ENCODE results near the gene NLRX1. TPM values are rescaled to one million over a fixed set of nuclear protein-coding genes. Genes with fewer than 3 reads are reported as not detected.

NLRX1 gene, protein sequence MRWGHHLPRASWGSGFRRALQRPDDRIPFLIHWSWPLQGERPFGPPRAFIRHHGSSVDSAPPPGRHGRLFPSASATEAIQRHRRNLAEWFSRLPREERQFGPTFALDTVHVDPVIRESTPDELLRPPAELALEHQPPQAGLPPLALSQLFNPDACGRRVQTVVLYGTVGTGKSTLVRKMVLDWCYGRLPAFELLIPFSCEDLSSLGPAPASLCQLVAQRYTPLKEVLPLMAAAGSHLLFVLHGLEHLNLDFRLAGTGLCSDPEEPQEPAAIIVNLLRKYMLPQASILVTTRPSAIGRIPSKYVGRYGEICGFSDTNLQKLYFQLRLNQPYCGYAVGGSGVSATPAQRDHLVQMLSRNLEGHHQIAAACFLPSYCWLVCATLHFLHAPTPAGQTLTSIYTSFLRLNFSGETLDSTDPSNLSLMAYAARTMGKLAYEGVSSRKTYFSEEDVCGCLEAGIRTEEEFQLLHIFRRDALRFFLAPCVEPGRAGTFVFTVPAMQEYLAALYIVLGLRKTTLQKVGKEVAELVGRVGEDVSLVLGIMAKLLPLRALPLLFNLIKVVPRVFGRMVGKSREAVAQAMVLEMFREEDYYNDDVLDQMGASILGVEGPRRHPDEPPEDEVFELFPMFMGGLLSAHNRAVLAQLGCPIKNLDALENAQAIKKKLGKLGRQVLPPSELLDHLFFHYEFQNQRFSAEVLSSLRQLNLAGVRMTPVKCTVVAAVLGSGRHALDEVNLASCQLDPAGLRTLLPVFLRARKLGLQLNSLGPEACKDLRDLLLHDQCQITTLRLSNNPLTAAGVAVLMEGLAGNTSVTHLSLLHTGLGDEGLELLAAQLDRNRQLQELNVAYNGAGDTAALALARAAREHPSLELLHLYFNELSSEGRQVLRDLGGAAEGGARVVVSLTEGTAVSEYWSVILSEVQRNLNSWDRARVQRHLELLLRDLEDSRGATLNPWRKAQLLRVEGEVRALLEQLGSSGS
- 35.9 TPM for total RNA-seq

DNA sequence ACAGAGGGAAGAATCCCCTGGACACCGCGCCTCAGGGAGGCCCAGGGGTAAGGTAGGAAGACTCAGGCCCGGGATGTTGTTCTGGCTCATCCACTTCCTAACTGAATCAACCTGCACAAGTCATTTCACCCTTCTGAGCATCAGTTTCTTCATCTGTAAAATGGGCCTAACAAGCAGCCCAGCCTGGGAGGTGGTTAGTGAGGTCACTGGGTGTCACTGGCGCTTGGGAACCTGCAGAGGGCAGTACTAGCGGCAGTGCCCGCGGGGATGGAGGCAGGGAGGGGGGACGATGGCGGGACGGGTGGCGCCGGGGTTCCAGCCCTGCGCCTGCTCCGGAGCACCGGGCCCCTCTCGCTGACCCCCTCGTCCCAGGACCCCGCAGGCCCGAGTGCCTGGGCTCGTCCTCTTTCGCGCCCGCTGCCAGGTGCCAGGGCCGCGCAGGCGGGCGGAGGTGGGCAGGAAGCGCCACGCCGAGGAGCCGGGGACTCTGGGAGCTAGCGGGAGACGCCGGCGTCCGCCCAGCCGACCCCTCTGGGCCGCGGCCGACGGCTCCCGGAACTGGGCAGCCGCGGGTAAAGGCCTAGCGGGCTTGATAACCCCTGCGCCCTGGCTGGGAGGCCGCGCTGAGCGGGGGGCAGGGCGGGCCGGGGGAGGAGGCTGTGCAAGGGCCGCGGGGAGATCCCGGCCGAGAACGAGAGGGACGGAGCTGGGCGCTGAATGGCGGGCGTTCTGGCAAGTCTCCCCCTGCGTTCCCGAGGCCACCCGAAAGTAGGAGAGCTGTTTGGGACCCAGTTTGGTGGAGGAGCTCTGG is at the start of gene NLRX1:
Gene NLRX1, plus strand, starts transcription at position 255 of the 811 bp plus-strand sequence. CDS start 2,679 bp downstream, outside the sequence.
- TF ChIP-seq, protein P1, sequence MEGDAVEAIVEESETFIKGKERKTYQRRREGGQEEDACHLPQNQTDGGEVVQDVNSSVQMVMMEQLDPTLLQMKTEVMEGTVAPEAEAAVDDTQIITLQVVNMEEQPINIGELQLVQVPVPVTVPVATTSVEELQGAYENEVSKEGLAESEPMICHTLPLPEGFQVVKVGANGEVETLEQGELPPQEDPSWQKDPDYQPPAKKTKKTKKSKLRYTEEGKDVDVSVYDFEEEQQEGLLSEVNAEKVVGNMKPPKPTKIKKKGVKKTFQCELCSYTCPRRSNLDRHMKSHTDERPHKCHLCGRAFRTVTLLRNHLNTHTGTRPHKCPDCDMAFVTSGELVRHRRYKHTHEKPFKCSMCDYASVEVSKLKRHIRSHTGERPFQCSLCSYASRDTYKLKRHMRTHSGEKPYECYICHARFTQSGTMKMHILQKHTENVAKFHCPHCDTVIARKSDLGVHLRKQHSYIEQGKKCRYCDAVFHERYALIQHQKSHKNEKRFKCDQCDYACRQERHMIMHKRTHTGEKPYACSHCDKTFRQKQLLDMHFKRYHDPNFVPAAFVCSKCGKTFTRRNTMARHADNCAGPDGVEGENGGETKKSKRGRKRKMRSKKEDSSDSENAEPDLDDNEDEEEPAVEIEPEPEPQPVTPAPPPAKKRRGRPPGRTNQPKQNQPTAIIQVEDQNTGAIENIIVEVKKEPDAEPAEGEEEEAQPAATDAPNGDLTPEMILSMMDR (IDR thresholded peaks at IDR 0.05), result peak; percentile 88 to 96 (median 95)
- no peaks in the 10 kb centered on the region for H3K9me3 ChIP-seq
- H3K27me3 ChIP-seq, result no peaks in the 10 kb centered on the region
- H3K36me3 ChIP-seq, result peaks cover 4 to 5% of the 10 kb centered on the region in 2 donors
- H3K27ac ChIP-seq, result peak within 1 kb of the TSS; percentile 97 to 100
- intact Hi-C loops (cut with DNase I), result loop anchor here (1.0 to 5.0 kb wide), 6 partner anchors 24 to 172 kb away; partner anchors contain the start of genes C1QTNF5, C2CD2L and CBL
- peaks cover 0 to 2% of the 10 kb centered on the region in 2 donors for H3K4me1 ChIP-seq
- DNase-seq (ENCODE audit: low spot score in 2 of 2), result peak; percentile 30 to 91
- H3K4me3 ChIP-seq, result peak within 1 kb of the TSS; percentile 61 to 95

DNA sequence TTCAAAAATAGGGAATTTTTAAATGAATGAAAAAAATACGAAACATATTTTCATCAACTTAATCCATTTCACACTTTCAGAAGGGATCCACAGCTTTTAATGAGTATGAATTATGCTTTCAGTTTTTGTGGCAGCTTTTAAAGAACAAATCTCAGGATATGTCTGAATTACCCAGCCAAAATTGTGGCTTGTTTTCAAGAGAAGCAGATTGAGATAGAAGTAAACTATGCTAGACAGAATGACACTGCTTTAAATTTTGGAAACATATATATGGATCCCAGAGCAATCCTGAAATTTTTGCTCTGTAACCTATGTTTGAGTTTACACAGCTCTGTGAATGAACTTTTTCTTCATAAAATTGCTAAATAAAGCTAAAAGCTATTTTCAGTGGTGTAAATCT is 49.6 kb upstream of the NLRX1 start:
- intact Hi-C loops (cut with DNase I), result no loop called here
- Histone ChIP-seq H3K36me3 (peaks cover 14 to 17% of the 10 kb centered on the region in 2 donors), H3K27ac (no peak overlapping the region), H3K4me3 (no peak overlapping the region), H3K4me1 (peaks cover 6 to 13% of the 10 kb centered on the region in 2 donors), H3K9me3 (no peaks in the 10 kb centered on the region), H3K27me3 (no peaks in the 10 kb centered on the region)
- DNase-seq (ENCODE audit: low spot score in 2 of 2), result no peak
- TF ChIP-seq, protein P1 (IDR thresholded peaks at IDR 0.05), result no peak

DNA sequence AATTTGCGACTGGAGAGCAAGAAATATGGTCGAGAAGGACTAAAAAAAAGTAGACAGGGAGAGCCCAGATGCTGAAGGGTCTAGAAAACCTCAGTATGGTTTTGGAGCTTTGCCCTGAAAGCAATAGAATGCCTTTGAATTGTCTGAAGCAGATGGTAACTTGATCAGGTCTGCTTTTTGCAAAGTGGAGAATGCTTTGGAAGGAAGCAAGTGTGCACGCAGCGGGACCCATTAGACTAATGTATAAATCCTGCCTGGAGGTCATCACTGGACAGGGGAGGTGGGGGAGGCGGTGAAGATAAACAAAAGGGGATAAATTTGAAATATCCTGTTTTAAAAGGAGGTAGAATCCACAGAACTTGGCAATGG is 47.9 kb upstream of the NLRX1 start:
- Histone ChIP-seq H3K27ac (peak overlapping the region; percentile 54 to 74), H3K9me3 (no peaks in the 10 kb centered on the region), H3K27me3 (no peaks in the 10 kb centered on the region), H3K4me3 (peak overlapping the region; percentile 85 to 93), H3K4me1 (peaks cover 6 to 13% of the 10 kb centered on the region in 2 donors), H3K36me3 (peaks cover 7 to 13% of the 10 kb centered on the region in 2 donors)
- TF ChIP-seq, protein P1 (IDR thresholded peaks at IDR 0.05), result no peak
- intact Hi-C loops (cut with DNase I), result loop anchor here (1.0 to 5.0 kb wide), 5 partner anchors 13 to 53 kb away; partner anchors contain the start of genes C2CD2L, HMBS and VPS11
- DNase-seq (ENCODE audit: low spot score in 2 of 2), result no peak

DNA sequence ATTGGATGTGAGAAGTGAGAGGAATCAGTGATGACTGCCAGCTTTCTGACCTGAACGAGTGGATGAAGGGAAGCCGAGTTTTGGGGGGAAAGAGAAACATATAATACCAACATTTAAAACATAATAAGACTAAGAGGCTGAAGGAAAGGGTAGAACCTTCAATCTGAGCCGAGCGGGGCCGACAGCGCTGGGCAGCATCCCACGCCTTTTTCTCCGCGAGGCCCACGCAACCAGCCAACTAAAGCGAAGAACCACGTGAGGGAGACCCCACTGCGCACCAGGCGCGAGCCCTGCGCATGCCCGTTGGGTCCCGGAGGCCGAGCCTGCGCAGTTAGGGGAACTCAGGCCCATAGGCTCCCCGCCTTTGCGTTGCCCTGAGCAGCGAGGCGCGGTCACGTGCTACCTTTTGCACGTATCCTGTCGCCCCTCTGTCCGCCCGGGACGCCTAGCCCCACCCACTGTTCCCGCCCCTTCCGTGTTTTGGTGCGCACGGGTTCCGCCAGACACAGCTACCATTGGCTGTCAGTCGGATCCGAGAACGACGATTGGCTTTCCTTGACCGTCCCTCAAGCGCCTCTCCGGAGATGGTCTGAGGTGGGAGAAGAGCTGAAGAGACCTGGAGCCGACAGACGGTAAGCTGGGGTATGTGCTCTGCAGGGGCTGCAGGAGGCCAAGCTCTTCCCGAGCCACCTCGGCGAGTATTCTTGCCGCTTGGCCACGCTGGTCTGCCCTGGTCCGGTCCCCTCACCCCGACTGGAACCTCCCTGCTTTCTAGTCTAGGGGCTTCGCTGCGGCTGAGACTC is 47.3 kb upstream of the NLRX1 start, which contains the start of gene HINFP:
Gene HINFP, plus strand, starts transcription at position 573 of the 803 bp plus-strand sequence. CDS start 5,365 bp downstream, outside the sequence.
- TF ChIP-seq, protein P1 (IDR thresholded peaks at IDR 0.05), result no peak
- Histone ChIP-seq H3K4me3 (peak within 1 kb of the TSS; percentile 85 to 93), H3K27ac (peak within 1 kb of the TSS; percentile 71 to 74), H3K27me3 (no peaks in the 10 kb centered on the region), H3K9me3 (no peaks in the 10 kb centered on the region), H3K36me3 (peaks cover 3 to 10% of the 10 kb centered on the region in 2 donors), H3K4me1 (peaks cover 6 to 13% of the 10 kb centered on the region in 2 donors)
- intact Hi-C loops (cut with DNase I), result loop anchor here (1.0 to 5.0 kb wide), 5 partner anchors 14 to 54 kb away; partner anchors contain the start of genes C2CD2L, HMBS and VPS11
- peak; percentile 98 to 100 for DNase-seq (ENCODE audit: low spot score in 2 of 2)

Measured in ascending aorta (tissue), 2 donors.